Testis (tissue), 2 donors: ENCODE data around the gene CLIP4.
"Not testable (repeated sequence)": the region's sequence is repeated elsewhere in the genome, so short reads cannot be mapped to it uniquely, and the experiment has no call there.

Experiments used
- CTCF ChIP-seq, 3 experiments: fragments of 450-650 bp in 2 of 3; fragments of 200-600 bp in 1 of 3; sonication (generic) in 1 of 3; IDR thresholded peaks; one replicate each; pipeline ENCODE4 v1.5.1; 2016 to 2019; ENCODE audit warnings: antibody characterized with exemption in 3 of 3, mild to moderate bottlenecking in 2 of 3, moderate library complexity in 1 of 3
- POLR2A ChIP-seq: fragments of 450-650 bp; IDR thresholded peaks from one replicate; pipeline ENCODE4 v1.6.1; 2017; ENCODE audit warnings: antibody characterized with exemption, mild to moderate bottlenecking, moderate library complexity

GRCh38 chr2:29090311-29090710, 24.9 kb upstream of the CLIP4 start:
- not testable (repeated sequence) for TF ChIP-seq CTCF (IDR thresholded peaks at IDR 0.05); POLR2A
